Activated CD8-positive, alpha-beta memory T cell treated with anti-CD3 and anti-CD28 coated beads, Interleukin-2, amount 50 U/mL, for 48 hours (primary cell): ENCODE measurements around the gene SCN4B.

Source experiments
- DNase-seq: peaks from one replicate; pipeline ENCODE4 v3.0.0-alpha.2; 2020

Gene SCN4B

DNA sequence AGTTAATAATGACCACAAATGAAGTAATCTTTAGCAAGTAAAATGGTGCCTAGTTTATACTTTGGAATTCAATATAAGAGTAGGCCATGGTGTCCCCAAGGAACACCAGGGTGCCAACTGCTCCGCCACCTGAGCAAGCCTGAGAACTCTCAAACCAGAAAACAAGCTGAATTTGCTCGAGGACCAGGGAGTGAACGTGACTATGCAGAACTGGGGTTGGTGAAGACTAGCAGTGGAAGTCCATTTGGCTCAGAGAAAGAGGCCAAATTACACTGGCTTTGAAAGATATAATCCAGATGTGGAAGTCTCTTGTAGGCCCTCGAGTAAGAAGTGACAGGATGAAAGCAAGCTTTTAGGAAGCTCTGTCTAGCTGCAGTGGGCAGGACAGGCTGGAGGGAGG is 57.1 kb downstream of the SCN4B start:
- no peak for DNase-seq

DNA sequence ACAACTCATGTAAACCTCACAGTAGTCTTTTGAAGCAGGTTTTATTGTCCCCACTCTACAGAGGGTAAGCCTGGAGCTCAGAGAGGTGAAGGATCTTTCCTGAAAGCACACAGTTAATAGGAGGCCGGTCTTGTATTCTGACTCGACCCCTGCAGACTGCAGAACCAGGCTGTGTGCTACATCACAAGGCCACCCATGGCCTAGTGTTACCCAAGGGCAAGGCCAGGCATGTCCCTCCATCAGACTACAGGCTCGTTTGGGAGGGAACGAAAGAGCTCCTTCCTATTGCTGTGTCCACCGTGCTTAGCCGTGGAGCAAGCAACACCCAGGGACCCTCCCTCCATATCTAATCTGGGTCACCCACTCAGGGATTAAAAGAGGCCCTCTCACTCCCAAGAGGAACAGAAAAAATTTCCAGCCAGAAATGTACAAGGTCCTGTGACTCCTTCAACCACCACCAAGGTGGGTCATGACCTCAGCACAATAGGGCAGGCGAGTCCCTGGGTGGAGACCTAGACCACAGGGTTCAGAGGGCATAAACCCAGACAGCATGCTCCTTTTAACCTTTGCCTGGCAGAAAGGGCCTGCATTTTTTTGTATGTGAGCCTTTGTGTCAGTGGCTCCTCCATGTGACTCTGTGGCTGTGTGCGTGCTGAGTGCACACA is 59.6 kb downstream of the SCN4B start:
- DNase-seq: no peak

- no peak for DNase-seq
Measured at GRCh38 chr11:118091690-118092089, 60.9 kb downstream of the SCN4B start.

DNA sequence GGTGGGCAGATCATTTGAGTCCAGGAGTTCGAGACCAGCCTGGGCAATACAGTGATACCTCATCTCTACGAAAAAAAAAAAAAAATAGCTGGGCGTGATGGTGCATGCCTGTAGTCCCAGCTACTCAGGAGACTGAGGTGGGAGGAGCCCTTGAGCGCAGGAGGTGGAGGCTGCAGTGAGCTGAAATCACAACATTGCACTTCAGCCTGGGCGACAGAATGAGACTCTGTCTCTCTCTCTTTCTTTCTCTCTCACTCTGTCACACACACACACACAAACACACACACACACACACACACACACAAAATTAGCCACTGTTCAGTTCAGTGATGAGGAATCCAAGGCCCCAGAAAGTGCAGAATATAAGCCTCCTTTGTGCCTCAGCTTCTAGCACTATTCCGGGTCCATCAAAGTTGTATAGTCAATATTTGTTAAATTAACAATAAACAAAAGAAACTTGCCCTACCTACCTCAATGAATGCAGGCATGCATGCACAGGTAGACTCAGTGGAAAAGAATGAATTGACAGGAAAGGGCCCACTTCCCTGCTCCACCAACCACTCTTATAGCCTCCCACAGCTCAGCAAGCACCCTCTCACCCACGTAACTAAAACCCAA is 62.0 kb downstream of the SCN4B start:
- DNase-seq: no peak

DNA sequence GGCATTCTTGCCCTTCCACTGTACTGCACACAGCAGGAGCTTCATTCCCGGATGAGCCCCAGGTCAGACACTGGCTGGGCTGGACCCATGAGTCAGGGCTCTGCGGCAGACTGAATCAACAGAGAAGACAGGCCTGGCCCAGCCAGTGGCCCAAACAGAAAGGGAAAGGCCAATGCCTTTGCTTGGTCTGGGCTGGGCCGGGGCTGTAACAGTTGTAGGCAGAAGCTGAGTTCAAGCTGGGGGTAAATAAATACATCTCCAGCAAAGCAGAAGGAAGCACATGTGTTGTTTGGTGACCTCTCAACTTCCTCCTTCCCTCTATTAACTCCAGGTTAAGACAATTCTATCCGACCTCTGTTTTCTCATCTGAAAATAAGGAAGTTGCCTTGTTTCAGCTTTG is 64.1 kb downstream of the SCN4B start:
- no peak for DNase-seq

DNA sequence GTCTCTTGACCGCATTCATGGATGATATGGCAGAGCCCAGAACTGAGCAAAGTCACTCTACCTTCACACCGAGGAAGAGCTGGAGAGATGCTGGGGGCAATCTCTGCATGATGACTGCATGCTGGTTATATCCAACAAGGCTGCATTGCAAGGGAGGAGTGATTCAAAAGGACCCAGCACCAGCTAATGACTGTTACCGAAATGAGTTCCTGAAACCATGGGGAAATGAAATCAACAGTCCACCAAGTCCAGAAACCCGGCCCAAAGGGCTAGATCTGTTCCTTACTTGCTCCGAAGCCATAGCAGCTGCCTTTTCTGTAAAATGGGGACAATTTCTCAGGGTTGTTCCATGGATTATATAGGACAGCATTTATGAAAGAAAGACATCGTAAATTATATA is 64.7 kb downstream of the SCN4B start:
- no peak for DNase-seq

GRCh38 chr11:118086913-118087768 is 65.5 kb downstream of the SCN4B start, which contains the start of gene SMIM35:
Gene SMIM35 (minus strand): TSS chr11:118086963. CDS start chr11:118086757, 206 bp downstream.
- DNase-seq: no peak

- DNase-seq: no peak
Measured at GRCh38 chr11:118084656-118085055, 68.0 kb downstream of the SCN4B start.

DNA sequence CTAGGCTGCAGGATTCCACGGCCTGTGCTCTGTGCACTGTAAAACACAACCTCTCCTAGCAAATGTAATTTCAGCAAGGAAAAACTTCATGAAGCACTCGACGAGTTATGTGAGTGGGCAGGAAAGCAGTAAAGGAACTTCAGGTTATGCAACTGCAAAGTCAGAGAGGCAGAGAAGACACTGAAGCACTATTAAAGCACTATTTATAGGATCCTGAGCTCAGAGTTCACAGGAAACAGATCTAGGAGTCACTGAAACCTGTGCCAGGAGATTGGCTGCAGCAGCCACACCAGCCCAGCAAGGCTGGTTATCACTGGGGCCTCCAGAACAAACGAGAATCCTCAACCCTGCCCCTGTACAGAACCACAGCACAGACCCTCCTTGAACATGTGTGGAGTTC is 68.4 kb downstream of the SCN4B start:
- DNase-seq: no peak
